ENCODE data around the gene ITFG2. TPM values are rescaled to one million over a fixed set of nuclear protein-coding genes. Genes with fewer than 3 reads are reported as not detected.

ITFG2 gene
- total and polyA plus RNA-seq, 10 of the 15 experiments (the other 5 are each of a cell fraction or from before 2014, with no cell fraction given), result 21.2 to 39.5 (median 25.9) TPM

DNA sequence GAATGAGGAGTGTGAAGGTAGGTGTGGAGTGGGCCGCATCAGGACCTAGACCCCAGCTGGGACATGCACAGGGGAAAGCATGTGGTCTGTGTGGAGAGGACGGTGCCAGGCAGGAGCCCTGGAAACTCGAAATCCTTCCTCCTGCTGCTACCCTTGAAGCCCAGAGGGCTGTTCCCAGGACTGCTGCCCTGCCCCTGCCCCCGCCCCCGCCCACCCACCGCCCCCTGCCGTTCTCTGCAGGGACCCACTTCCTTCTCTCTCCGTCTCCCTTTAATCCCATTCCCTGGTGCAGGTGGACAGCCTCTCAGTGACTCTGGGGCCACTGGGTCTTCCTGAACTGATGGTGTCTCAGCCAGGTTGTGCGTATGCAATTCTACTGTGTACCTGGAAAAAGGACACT lies 8.0 kb downstream of the ITFG2 start (continued):
- TF ChIP-seq MYC (IDR thresholded peaks at IDR 0.05; ENCODE audit: insufficient read depth, insufficient read length, insufficient replicate concordance, low read length, severe bottlenecking), result no peak

DNA sequence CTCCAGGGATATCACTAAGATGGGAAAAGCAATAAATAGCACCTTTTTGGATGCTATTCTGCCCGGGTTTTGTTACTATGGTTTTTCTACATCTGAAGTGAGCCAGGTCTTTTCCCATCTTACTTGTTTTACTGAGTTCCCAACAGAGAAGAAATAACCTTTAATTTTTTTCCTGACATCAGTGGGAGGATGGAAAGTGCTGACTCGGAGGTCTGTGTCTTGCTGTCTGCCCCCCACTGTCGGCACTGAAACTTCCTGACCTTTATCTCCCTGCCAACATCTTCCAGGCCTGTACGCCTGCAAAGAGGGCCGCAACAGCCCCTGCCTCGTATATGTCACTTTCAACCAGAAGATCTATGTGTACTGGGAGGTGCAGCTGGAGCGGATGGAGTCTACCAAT lies 11.0 kb downstream of the ITFG2 start:
- no peaks in the 10 kb centered on the region for H3K27me3 ChIP-seq (replicated peaks in 1 of 2; ENCODE audit: control insufficient read depth in 2 of 2, insufficient read depth in 2 of 2, low read length in 1 of 2)
- POLR2A ChIA-PET, result no interaction called here
- TF ChIP-seq, protein P1, sequence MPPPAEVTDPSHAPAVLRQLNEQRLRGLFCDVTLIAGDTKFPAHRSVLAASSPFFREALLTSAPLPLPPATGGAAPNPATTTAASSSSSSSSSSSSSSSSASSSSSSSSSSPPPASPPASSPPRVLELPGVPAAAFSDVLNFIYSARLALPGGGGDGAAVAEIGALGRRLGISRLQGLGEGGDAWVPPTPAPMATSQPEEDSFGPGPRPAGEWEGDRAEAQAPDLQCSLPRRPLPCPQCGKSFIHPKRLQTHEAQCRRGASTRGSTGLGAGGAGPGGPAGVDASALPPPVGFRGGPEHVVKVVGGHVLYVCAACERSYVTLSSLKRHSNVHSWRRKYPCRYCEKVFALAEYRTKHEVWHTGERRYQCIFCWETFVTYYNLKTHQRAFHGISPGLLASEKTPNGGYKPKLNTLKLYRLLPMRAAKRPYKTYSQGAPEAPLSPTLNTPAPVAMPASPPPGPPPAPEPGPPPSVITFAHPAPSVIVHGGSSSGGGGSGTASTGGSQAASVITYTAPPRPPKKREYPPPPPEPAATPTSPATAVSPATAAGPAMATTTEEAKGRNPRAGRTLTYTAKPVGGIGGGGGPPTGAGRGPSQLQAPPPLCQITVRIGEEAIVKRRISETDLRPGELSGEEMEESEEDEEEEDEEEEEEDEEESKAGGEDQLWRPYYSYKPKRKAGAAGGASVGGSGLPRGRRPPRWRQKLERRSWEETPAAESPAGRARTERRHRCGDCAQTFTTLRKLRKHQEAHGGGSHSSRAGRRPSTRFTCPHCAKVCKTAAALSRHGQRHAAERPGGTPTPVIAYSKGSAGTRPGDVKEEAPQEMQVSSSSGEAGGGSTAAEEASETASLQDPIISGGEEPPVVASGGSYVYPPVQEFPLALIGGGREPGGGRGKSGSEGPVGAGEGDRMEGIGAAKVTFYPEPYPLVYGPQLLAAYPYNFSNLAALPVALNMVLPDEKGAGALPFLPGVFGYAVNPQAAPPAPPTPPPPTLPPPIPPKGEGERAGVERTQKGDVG (CRISPR knock-in tag; IDR thresholded peaks at IDR 0.05), result no peak
- TF ChIP-seq SUPT20H (IDR thresholded peaks at IDR 0.05; ENCODE audit: borderline replicate concordance, control insufficient read depth, low read depth, low read length), result no peak
- TF ChIP-seq, protein P2, sequence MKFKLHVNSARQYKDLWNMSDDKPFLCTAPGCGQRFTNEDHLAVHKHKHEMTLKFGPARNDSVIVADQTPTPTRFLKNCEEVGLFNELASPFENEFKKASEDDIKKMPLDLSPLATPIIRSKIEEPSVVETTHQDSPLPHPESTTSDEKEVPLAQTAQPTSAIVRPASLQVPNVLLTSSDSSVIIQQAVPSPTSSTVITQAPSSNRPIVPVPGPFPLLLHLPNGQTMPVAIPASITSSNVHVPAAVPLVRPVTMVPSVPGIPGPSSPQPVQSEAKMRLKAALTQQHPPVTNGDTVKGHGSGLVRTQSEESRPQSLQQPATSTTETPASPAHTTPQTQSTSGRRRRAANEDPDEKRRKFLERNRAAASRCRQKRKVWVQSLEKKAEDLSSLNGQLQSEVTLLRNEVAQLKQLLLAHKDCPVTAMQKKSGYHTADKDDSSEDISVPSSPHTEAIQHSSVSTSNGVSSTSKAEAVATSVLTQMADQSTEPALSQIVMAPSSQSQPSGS (IDR thresholded peaks at IDR 0.05; ENCODE audit: low read length), result no peak
- TF ChIP-seq NR2C1 (IDR thresholded peaks at IDR 0.05), result no peak
- DNase-seq (ENCODE audit: low read depth, low spot score), result no peak
- H2AFZ ChIP-seq (ENCODE audit: control insufficient read depth, low read depth, low read length), result no peak overlapping the region
- SMC1A ChIA-PET (ENCODE audit: uncharacterized antibody, unreplicated experiment), result no interaction called here
- no peaks in the 10 kb centered on the region; the same call in 1 of the 2 replicates for H4K20me1 ChIP-seq (ENCODE audit: control insufficient read depth, insufficient read depth)
- WGBS (ENCODE audit: insufficient coverage, insufficient replicate concordance, low lambda C conversion rate, missing lambda C conversion rate), result 98% methylated on average over 7 of the region's 7 CpGs
- CTCF ChIA-PET, result interaction anchor here (1.4 kb wide), 1 partner anchor 9 kb away, joined by 5 read pairs; no protein-coding TSS in a partner anchor
- in situ Hi-C loops (cut with MboI), result no loop called here
- ATAC-seq, result no peak
- H3K9me3 ChIP-seq (replicated peaks; ENCODE audit: control insufficient read depth, insufficient read depth, low read length), result no peaks in the 10 kb centered on the region
- BruUV-seq (replicated peaks), result no TSS peak
- no peak for FAIRE-seq
- H3K4me3 ChIP-seq, result no peak overlapping the region
- H3K27ac ChIP-seq (ENCODE audit: control insufficient read depth, insufficient read depth), result no peak overlapping the region
- intact Hi-C loops (cut with micrococcal nuclease; ENCODE audit: unreplicated experiment), result no loop called here
- no peaks in the 10 kb centered on the region for H3K79me2 ChIP-seq (ENCODE audit: control insufficient read depth, insufficient read depth, low read length)
- H3K4me2 ChIP-seq (ENCODE audit: control insufficient read depth, insufficient read depth), result no peak overlapping the region
- no peak overlapping the region for H3K9ac ChIP-seq (ENCODE audit: control insufficient read depth, insufficient read depth, low read length)
- peaks cover 3 to 18% of the 10 kb centered on the region in 2 experiments for H3K36me3 ChIP-seq (ENCODE audit: control insufficient read depth in 2 of 2, insufficient read depth in 2 of 2, low read length in 1 of 2)
- RAD21 ChIA-PET (ENCODE audit: unreplicated experiment), result no interaction called here
- H3K4me1 ChIP-seq (ENCODE audit: control insufficient read depth, insufficient read depth, low read length), result no peaks in the 10 kb centered on the region

All from GM12878 (cell line).